Esophagus squamous epithelium (tissue), 5 donors: ENCODE data around the gene PI4KA. TPM values are rescaled to one million over a fixed set of nuclear protein-coding genes. Genes with fewer than 3 reads are reported as not detected.

ENCODE experiments used
- DNase-seq: peaks from one replicate; lab custom pipeline; 2025; lab: John Stamatoyannopoulos, UW
- H3K27ac ChIP-seq, 4 donors: fragments of 200-600 bp; sonication (generic); one replicate each; pipeline ENCODE4 v1.5.1; 2016 to 2019; ENCODE audit warnings: mild to moderate bottlenecking in 1 of 4
- H3K27me3 ChIP-seq, 4 donors: fragments of 200-600 bp; sonication (generic); 1 replicate in 3 of 4; 2 replicates in 1 of 4; pipeline versions ENCODE4 v1.5.1 to v1.6.0; 2017 to 2021; ENCODE audit warnings: antibody characterized with exemption in 1 of 4
- H3K36me3 ChIP-seq, 3 donors: fragments of 200-600 bp; sonication (generic); one replicate each; pipeline ENCODE4 v1.5.1; 2016 to 2019
- H3K4me1 ChIP-seq, 3 donors: fragments of 200-600 bp; sonication (generic); one replicate each; pipeline ENCODE4 v1.5.1; 2017 to 2019
- H3K4me3 ChIP-seq, 4 donors: fragments of 200-600 bp; sonication (generic); 1 replicate in 3 of 4; 2 replicates in 1 of 4; pipeline ENCODE4 v1.5.1; 2016 to 2019; ENCODE audit warnings: mild to moderate bottlenecking in 2 of 4, moderate library complexity in 1 of 4
- H3K9me3 ChIP-seq, 3 donors: fragments of 200-600 bp; sonication (generic); one replicate each; pipeline ENCODE4 v1.5.1; 2016 to 2019
- CTCF ChIP-seq, 6 experiments: fragments of 450-650 bp in 4 of 6; fragments of 200-600 bp in 2 of 6; sonication (generic) in 2 of 6; IDR thresholded peaks; one replicate each; pipeline ENCODE4 v1.5.1; 2016 to 2019; ENCODE audit warnings: antibody characterized with exemption in 6 of 6, mild to moderate bottlenecking in 4 of 6, moderate library complexity in 4 of 6
- POLR2A ChIP-seq, 4 donors: fragments of 450-650 bp; IDR thresholded peaks; one replicate each; pipeline ENCODE4 v1.6.1; 2017; ENCODE audit warnings: antibody characterized with exemption in 4 of 4, mild to moderate bottlenecking in 4 of 4, moderate library complexity in 3 of 4
- WGBS, 2 donors: methylation state at CpG; one replicate each; pipeline ENCODE4 v1.1.5; 2018; 5-methylcytosine and 5-hydroxymethylcytosine counted together
- intact Hi-C: fragments of 100-400 bp; cut with DNase I; formaldehyde crosslinking; loops from one replicate; pipeline ENCODE4 v1.15.0; 2022
- total RNA-seq, 4 donors: library from RNA; depleted of rRNA; stranded (reverse); fragments of >200 nt; gene quantifications; one replicate each; pipeline ENCODE4 v1.1.0, GENCODE V29; 2016
- donor health status: DM: yes; HTN: yes; CAD: no.

PI4KA gene
- total RNA-seq, 4 donors from 2014 or later = 25.4 to 48.6 (median 33.8) TPM

GRCh38 chr22:20866736-20867135 is 8.1 kb upstream of the PI4KA start:
- peaks cover 8 to 51% (median 12%) of the 10 kb centered on the region in 3 donors for H3K4me1 ChIP-seq
- intact Hi-C loops = loop anchor here (10.0 kb wide), 2 partner anchors 48 to 72 kb away; partner anchors contain the start of gene CRKL
- DNase-seq = no peak
- H3K27me3 ChIP-seq = no peaks in the 10 kb centered on the region
- no peak for TF ChIP-seq CTCF (IDR thresholded peaks at IDR 0.05)
- no peak for TF ChIP-seq POLR2A (IDR thresholded peaks at IDR 0.05)
- peaks cover 0 to 83% (median 0%) of the 10 kb centered on the region in 3 donors for H3K36me3 ChIP-seq
- H3K27ac ChIP-seq = peak overlapping the region in 3 of 4 donors; percentile 74 to 89 (median 85)
- 77 to 94% methylated on average over 5 of the region's 5 CpGs for WGBS, 2 donors
- H3K9me3 ChIP-seq = no peaks in the 10 kb centered on the region
- no peak overlapping the region for H3K4me3 ChIP-seq

- H3K4me1 ChIP-seq = peaks cover 8 to 56% (median 12%) of the 10 kb centered on the region in 3 donors
- H3K27me3 ChIP-seq = no peaks in the 10 kb centered on the region
- peak overlapping the region in 3 of 4 donors; percentile 74 to 89 (median 85) for H3K27ac ChIP-seq
- whole genome bisulfite sequencing, 2 donors = 76 to 82% methylated on average over 6 to 8 of the region's 8 CpGs
- intact Hi-C loops = loop anchor here (10.0 kb wide), 2 partner anchors 49 to 71 kb away; partner anchors contain the start of gene CRKL
- TF ChIP-seq CTCF (IDR thresholded peaks at IDR 0.05) = no peak
- no peak for TF ChIP-seq POLR2A (IDR thresholded peaks at IDR 0.05)
- no peak for DNase-seq
- no peaks in the 10 kb centered on the region for H3K9me3 ChIP-seq
- no peak overlapping the region for H3K4me3 ChIP-seq
- peaks cover 0 to 82% (median 0%) of the 10 kb centered on the region in 3 donors for H3K36me3 ChIP-seq
These were observed 7.3 kb upstream of the PI4KA start for GRCh38 chr22:20865875-20866445.

- intact Hi-C loops = loop anchor here (10.0 kb wide), 2 partner anchors 49 to 71 kb away; partner anchors contain the start of gene CRKL
- Histone ChIP-seq H3K4me1 (peaks cover 9 to 62% (median 12%) of the 10 kb centered on the region in 3 donors), H3K4me3 (no peak overlapping the region), H3K27ac (no peak overlapping the region), H3K27me3 (no peaks in the 10 kb centered on the region), H3K9me3 (no peaks in the 10 kb centered on the region), H3K36me3 (peaks cover 0 to 76% (median 0%) of the 10 kb centered on the region in 3 donors)
- TF ChIP-seq CTCF (IDR thresholded peaks at IDR 0.05) (no peak), POLR2A (IDR thresholded peaks at IDR 0.05) (no peak)
- WGBS, 2 donors = 86 to 96% methylated on average over 2 to 3 of the region's 3 CpGs
- no peak for DNase-seq
These were observed 6.7 kb upstream of the PI4KA start for GRCh38 chr22:20865331-20865730.

GRCh38 chr22:20864186-20864908 is 5.7 kb upstream of the PI4KA start:
- intact Hi-C loops = loop anchor here (10.0 kb wide), 2 partner anchors 50 to 70 kb away; partner anchors contain the start of gene CRKL
- no peak for TF ChIP-seq CTCF (IDR thresholded peaks at IDR 0.05)
- TF ChIP-seq POLR2A (IDR thresholded peaks at IDR 0.05) = no peak
- H3K4me3 ChIP-seq = no peak overlapping the region
- H3K36me3 ChIP-seq = peaks cover 0 to 66% (median 0%) of the 10 kb centered on the region in 3 donors
- no peak for DNase-seq
- H3K27me3 ChIP-seq = no peaks in the 10 kb centered on the region
- H3K9me3 ChIP-seq = no peaks in the 10 kb centered on the region
- H3K4me1 ChIP-seq = peaks cover 18 to 72% (median 18%) of the 10 kb centered on the region in 3 donors
- H3K27ac ChIP-seq = no peak overlapping the region
- WGBS, 2 donors = 83 to 86% methylated on average over 8 to 12 of the region's 12 CpGs

GRCh38 chr22:20863366-20863765 is 4.8 kb upstream of the PI4KA start:
- TF ChIP-seq POLR2A (IDR thresholded peaks at IDR 0.05) (no peak), CTCF (IDR thresholded peaks at IDR 0.05) (no peak)
- peaks cover 18 to 67% (median 21%) of the 10 kb centered on the region in 3 donors for H3K4me1 ChIP-seq
- H3K27ac ChIP-seq = no peak overlapping the region
- no peak for DNase-seq
- no peak overlapping the region for H3K4me3 ChIP-seq
- H3K27me3 ChIP-seq = no peaks in the 10 kb centered on the region
- H3K36me3 ChIP-seq = peaks cover 0 to 58% (median 0%) of the 10 kb centered on the region in 3 donors
- WGBS, 2 donors = 80 to 89% methylated on average over 4 of the region's 4 CpGs
- no peaks in the 10 kb centered on the region for H3K9me3 ChIP-seq
- intact Hi-C loops = loop anchor here (10.0 kb wide), 2 partner anchors 51 to 69 kb away; partner anchors contain the start of gene CRKL
